ENCODE results near the gene STRIT1.

- no peak for TF ChIP-seq CTCF (conservative IDR thresholded peaks at IDR 0.05; ENCODE audit: low read depth, low read length)
- no peak for TF ChIP-seq EZH2phosphoT487 (IDR thresholded peaks at IDR 0.05; ENCODE audit: borderline replicate concordance, low read length)
- no peak for TF ChIP-seq EZH2 (IDR thresholded peaks at IDR 0.05; ENCODE audit: low read length, unreplicated experiment)
These were observed 27.5 kb upstream of the STRIT1 start for GRCh38 chr3:155320934-155321333.
